NCI-H1694 treated with DMSO at 0.1 percent for 48 hours (cell line): ENCODE data around the gene RAB6B.

Experiments used
- DNase-seq: peaks from one replicate; lab custom pipeline; 2025; lab: John Stamatoyannopoulos, UW

RAB6B gene

DNA sequence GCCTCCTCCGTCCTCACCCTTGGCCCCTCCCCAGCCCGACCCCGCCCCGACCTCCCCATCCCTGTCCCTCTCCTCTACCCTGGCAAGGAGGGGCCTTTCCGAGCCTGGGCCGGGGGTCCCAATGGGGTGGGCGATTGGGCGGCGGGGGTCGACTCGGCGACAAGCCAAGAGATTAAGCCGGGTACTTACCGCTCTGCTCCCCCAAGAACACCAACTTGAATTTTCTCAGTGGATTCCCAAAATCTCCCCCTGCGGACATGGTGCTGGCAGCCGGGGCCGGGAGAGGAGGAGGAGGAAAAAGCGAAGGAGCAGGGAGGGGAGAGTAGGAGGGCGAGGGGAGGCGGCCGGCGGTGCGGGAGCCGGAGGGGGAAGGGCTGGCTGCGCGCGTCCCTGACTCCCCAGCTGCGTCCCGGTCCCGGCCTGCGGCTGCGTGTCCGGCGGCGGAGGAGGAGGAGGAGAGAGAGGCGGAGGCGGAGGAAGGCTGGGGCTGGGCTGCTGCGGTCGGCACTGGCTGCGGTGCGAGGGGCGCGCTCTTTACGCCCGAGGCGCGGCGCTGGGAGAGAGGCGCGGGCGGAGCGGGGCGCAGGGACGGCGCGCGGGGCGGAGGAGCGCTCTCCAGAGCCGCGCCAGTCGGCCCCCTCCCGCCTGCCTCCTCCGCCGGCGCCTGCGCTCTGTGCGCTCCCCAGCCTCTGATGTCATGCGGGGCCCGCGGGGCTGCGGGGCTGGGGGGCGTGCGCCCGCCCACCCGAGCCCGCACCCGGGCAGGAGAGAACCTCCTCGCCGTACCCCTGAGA, at the start of gene RAB6B:
Gene RAB6B (minus strand): TSS at position 675 of the 794 bp plus-strand sequence. CDS start 416 bp downstream, at position 259.
- DNase-seq: peak; percentile 10

DNA sequence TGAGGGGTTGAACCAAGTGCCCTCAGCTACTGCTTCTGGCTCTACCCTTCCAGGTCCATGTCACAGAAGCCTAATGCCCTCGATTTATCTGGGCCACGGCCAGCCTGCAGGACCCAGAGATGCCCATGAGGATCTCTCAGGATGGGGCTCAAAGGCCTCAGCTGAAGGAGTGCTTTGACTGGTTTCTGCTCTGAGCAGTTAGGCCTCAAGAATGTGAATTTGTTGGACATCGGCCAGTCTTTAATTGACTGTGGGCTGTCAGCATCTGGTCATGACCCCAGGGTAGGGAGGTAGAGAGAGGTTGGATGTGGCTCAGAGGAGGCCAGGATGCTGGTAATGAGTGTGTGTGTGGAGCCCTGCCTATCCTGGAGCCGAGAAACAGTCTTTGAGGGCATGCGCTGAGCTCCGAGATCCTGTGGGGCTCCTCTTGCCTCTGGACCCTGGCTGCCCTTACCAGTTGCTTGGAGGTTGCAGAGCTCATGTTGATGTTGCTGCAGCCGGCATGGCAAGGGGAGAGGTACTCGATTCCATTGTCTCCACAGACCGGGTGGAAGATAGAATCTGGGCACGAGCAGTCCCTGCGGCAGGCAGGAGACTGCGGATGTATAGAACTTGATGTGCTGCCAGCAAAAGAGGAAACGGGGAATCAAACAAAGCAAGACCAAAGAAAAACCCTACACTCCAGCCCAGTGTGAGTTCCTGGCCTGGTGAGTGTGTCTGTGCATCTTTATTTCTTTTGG, 49.1 kb upstream of the RAB6B start:
- no peak for DNase-seq

DNA sequence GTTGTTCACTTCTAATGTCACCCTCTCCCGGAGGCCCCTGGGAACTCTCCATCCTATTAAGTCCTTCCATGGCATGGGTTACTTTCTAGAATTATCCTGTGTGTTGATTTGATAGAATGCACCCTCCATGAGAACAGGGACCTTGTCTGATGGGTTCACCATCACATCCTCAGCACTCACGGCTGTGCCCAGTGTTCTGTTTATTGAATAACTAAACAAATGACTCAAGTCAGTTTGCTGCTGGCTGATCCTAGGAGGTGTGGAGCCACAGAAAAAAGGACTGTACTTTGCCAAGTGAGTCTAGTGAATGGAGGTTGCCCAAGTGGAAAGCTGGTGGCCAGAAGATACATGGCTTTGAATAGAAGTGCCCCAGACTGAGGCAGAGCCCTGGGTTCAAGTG, 48.5 kb upstream of the RAB6B start:
- no peak for DNase-seq

DNA sequence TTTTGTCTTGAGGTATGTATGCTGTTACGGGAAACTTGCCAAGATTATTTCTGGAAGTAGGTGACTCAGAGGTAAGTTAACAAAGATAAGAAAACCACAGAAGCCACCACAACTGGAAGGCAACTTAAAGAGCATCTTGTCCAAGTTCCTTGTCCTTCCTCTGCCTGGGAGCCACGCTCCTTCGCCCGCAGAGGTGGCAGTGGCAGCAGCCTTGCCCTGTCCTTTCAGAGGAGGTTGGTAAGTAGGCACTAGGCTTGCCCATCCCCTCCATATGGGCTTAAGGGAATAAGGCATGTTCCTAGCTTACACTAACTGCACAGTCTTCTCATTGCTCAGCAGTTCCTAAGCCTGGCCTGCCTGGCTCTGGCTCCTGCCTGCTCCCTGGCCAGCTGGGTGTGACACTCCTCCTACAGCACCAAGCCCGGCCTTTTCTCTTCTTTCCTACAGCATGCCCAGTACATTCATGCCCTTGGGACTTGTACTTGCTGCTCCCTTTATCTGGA, 48.0 kb upstream of the RAB6B start:
- DNase-seq: no peak

DNA sequence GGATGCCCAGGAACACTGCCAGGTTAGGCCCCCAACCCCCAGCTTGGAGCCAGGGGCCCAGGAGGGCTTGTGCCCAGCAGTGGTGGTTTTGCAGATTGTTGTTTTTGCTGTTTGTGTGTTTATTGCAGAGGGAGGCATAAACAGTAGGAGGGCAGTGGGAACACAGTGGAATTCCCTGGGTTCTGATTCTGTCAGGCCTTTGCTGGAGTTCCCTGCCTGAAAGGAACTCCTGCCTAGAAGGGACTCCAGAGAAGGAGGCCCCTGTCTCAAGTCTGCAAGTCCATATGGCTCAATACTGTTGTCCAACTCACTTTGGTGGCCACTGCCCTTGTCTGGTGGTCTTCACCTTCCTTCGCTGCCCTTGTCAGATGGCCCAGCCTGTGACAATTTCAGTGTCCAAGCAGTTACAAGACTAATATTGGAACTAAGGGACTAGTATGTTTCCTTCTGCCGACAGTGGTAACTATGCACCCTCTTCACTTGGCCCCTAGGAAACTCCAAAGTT, 47.4 kb upstream of the RAB6B start:
- DNase-seq: no peak

DNA sequence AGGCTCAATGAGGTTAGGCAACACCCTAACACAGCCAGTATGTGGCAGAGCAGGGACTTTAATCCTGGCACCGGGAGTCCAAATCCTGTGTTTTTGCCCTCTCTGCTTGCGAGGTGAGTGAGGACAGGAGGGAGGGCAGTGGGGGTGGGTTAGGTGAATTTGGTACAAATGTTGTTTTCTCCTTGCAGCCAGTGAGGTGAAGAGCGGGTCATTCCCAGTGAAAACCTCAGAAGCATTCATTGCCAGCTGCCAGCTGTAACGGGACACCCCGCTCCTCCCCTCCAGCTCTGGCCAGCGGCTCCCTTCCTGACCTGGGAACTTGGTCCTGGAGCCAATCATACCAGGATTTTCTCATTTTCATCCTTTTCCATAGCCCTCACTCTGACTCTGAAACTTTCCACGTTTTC, 45.7 kb upstream of the RAB6B start:
- no peak for DNase-seq

DNA sequence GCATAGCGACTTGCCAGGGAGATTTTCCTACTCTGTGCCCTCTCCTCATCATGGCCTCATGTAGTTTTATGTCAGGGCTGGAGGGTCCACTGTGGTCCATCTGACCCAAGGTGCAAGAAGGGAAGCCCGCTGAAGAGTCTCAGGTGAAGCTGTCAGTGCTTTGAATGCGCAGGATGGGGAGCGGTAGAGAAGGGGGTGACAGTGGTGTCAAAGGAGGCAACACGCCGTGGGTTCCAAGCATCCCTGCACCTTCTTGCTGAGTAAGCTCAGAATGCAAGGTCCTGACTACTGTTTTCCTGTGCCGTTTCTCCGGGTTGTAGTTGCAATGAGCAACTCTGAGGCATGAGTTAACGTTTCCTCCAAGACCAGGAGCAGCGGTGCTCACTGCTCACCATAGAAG, 44.9 kb upstream of the RAB6B start:
- no peak for DNase-seq

DNA sequence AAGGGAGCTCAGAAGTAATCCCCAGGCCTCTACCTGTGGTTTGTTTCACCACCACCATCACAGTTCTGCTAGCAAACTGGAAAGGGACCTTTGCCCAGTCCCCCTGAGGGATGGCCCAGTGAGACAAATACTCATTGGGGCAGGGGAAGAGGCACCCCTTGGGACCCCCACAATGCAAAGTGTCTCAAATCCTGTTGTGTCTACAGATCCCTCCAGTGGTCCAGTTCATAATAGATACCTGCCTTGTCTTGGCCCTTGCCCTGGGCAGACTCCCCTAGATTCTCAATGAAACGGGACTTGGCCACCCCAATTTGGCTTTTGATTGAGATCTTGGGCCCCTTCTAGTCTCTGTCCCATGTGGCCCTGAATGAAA, 43.8 kb upstream of the RAB6B start:
- DNase-seq: no peak

DNA sequence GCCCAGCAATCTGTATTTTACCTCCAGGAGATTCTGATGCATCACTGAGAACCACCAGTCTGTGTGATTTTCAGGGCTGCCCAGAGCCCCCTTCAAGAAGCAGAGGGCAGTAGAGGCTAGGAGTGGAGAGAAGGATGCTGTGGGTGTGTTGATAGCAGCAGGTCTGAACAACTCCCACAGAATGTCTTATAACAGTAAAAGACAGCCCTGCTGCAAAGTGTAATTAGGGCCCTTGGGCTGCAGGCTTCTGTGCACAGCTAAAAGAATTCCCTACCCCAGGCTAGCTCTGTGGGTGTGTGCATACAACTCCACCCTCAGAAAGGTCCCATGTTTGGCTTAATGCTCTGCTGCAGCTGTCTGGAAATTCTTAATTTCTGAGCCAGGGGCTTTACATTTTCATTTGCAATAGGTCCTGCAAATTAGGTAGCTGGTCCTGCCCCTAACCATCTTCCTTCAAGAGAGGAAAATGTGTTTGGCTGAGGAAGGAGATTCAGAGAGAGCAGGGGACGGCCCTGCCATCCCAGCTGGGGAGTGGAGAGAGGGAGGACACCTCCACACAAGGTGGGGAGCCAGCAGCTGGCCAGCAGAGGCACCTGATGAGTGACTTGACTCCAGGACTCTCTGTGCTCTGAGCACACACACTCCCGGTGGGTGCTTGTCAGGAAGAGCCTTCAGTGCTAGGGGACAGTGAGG, 43.2 kb upstream of the RAB6B start:
- DNase-seq: no peak

DNA sequence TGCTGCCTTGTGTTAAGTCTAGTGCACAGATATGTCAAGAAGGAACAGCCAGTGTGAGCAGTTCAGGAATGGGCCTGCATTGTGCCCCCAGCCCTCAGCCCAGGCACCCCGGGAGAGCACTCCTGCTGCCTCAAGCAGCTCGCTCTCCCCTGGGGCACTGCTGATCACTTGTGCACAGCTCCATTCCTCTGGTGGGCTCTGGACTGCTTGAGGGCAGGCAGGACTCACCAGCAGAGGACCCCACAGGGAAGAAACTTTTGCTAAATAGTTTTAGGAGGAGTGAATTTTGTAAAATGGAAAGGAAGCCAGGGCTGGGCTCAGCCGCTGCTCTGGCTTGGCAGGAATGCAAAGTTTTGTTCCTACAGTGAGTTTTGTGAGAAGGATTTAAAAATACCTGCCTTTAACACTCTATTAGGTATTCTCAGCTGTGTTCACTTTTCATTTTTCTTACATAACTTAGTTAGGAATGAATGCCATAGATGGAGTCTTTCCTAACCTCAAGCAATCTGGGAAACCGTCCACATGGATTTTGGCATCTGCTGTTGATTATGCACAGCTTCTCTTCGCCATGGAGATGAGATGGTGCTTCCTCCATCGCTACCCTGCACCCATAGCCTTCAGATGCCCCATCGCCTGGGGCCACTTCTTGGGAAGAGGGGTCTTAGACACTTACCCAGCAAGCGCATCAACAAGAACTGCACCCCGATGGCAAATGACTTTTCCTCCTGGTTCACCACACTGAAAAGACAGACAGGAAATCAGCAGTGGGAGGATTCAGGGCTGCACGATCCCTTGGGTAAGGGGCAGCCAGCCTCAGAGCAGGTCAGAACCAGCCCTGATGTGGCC, 42.3 kb upstream of the RAB6B start:
- DNase-seq: no peak

DNA sequence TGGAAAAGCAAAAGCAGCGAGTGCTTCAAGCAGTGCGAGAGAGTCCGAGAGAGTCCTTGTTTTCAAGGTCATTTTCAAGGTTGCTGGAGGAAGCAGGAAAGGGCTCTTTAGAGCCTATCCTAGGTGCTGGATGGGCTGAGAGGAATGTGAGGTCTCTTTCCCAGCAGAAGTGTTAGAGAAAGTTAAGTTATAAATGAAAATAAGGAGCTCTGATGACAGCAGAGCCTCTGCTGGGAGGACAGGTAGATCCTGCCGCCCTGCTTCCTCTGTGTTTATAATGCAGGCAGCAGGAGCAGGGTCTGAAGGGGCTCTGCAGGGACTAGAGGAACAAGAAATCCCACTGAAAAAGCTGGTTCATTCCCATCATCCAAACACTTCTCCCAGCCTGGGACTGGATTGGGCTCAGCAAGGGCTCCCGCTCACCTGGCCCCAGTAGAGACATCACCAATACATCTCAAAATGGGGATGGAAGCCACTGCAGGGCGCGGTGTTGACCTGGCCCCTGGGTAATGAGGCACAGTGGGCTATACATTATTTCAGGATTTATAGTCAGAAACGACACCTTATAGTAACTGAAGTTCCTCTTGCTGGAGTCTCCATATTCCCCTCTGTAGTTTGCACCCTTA, 41.5 kb upstream of the RAB6B start:
- no peak for DNase-seq

DNA sequence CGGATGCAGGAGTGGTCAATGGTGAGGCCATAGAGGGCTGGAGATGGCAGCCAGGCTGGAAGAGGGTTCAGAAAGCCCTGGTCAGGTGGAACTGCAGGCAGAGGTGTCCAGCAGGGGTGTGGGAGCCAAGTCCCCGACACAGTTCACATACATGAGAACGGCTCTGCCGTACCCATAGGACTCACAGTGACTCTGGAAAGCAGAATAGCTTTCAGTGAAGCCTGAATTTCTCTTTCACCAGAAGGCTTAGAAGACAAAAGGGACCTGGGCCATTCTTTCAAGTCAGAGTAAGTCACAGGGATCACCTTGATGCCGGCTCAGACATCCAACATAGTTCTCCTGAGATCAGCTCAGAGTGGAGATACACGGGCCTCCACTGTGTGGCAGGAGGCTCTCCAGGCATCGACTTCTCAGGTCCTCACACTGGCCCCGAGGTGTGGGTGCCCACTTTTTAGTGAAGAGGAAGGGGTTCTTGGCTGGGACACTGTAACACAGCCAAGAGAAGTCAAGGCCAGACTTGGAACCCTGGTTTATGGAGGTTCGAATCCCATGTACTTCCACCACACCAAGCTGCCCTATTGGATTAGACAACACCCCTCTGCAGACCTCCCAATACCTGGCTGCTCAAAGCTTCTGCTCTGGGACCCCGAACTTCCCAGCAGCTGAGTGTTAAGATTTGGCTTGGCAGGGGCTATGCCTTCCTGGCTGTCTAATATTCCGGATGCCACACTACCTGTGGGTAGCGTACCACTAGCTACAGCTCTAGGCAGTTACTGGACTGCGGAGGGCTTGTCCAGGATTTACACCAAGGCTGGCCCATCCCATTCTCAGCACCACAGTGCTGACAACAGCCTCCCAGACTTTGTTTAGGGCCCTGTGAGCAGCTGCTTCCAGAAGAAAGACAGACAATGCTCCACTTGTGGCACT, 40.4 kb upstream of the RAB6B start:
- DNase-seq: no peak

DNA sequence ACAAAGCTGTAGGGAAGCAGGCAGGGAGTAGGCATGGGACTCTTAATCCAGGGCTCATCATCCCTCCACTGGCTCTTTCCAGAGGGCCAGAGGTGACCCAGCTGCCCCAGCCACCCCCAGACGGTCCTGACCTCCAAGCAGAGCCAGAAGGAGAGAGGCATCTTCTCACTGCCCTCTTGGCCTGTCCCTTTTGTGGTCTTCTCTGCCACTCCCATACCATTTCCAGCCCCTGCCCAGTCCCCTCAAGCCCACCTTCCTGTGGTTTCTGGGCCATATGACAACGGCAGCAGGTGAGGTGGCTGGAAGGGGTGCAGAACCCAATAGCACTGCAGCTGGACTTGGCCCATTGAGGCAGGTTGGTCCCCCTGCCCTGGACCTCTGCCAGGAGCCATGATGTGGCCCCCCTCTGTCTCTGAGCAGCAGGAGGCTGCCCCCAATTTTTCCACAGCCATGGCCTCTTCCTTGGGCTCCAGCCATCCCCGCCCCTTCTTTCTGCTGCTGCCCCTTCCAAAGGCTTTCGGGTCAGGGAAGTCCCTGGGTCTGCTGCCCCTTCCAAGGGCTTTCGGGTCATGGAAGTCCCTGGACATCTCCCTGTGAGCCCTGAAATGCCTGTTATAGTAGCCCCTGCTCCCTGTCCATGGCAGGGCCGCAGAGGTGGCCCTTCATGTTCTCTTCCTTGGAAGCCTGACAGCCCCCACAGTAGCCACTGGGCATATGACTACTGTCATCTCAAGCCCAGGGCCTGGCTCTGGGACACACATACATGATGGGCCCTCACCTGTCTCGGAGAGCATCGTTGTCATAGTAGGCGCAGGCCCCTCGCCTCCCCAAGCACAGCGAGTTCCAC, 39.5 kb upstream of the RAB6B start:
- no peak for DNase-seq

DNA sequence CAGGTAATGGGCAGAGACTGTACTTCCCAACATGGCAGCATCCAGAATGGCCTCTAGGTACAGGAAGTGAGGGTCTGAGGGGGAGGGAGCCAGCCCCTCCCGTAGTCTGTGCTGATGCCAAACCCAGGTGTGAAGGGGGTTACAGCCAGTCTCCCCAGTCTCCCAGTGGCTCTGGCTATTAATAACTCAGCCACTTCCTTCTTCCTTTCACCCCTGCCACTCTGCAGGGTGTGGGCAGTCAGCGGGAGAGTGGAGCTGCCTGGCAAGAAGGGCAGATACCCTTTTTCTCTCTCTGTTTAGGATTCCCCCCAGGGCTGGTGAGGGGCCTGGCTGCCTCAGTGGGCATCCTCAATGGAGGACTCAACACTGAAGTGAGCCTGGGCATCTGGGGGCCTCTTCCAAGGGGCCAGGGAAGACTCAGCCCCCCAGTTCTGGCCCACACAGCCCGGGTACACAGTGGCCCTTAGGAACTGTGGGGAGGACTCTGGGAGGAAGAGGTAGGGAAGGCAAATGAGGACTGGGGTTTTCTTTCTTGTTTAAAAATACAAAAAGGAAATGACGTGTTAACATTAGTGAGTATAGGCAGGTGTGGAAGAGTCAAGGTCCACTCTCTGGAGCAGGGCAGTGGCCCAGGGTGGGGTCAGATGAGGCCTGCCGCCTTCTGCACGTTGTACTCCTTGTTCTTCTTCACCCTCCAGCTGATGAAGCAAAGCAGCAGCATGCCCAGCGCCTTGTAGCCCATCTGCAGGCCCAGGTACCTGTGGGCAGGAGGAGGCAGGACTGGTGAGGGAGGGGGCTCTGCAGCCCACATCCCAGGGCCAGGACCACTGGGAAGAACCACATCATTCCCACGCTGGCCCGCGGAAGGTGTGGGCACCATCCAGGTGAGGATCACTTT, 38.6 kb upstream of the RAB6B start:
- DNase-seq: no peak

DNA sequence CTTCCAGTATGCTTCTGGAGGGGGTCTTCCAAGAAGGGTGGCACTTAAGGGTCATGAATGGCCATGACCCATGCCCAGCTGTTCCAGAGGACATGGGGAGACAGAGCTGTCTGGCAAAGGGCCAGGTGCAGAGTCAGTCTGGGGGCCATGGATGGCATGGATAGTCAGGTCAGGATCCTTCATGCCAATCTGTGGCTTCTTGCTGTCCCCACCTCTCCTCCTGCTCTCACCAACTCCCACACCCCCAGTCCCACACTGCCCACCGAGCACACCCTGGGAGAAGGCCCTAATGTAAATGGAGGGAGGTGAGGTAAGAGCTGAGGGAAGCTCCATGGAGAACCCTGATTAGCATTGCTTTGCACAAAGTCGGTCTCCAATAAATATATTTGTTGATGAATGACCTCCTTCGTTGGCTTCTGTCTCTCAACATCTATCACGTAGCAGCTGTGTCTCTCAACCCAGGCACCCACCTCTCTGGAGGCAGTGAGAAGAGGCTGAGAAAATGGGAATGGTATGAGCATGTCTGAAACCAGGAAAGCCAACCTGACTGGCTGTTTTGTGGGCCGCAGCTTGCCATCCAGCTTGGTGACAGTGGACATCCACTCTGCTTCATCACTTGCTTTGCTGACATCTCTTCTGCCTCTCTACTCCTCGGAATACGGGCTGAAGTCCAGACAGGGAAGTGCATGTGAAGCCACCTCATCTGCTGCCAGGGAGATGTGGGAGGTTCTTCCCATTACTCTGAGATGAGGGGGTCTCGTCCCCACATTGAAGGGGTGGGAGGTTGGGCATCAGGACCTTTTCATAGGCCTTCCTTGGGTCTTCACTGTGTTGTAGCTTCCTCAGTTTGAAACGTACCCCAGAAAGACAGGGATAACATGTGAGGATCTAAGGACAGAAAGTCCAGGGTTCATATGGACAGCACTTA, 37.7 kb upstream of the RAB6B start:
- DNase-seq: no peak

DNA sequence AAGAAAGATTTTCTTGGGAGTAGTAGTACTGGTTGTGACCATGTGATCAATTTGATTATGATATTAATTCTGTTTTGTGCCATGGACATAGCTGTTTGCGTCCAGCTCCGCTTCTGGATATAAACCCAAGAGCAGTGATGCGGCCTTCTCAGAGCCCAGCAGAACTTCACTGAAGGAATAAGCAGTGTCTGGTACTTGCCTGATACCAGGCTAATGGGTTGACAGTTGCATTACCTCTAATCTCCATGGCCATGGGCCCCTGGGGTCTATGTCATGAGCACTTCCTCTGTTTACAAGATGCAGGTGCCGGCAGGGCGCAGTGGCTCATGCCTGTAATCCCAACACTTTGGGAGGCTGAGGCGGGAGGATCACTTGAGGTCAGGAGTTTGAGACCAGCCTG, 36.3 kb upstream of the RAB6B start:
- no peak for DNase-seq

DNA sequence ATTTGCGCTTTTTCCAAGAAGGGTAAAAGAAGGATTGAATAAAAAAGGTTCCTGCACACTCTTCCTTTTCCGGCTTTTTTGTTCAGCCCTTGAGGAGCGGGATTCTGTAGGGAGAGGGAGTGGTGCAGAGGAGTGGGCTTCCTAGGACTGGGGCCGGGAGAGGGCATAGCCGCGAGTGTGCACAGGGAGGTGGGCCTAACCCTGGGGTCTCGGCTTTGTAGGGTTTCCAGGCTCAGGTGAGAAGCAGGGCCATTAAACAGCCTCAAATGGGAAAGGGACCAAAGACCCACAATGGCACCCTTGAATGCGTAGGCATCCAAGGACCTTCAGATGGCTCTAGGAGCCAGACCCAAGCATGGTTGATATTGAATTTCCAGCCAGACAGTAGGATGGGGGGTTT, 35.4 kb upstream of the RAB6B start:
- no peak for DNase-seq
